ENCODE measurements around the gene KSR2.

GRCh38 chr12:117901631-117902030 is 67.2 kb downstream of the KSR2 start:
- TF ChIP-seq CTCF (conservative IDR thresholded peaks at IDR 0.05; ENCODE audit: low read length) (no peak), EZH2phosphoT487 (IDR thresholded peaks at IDR 0.05; ENCODE audit: borderline replicate concordance, low read depth, low read length) (no peak)

Measured in OCI-LY7 (cell line).